Tibial nerve (tissue), 4 donors: Measurements from ENCODE around the gene GRIK3. TPM values are rescaled to one million over a fixed set of nuclear protein-coding genes. Genes with fewer than 3 reads are reported as not detected.

Experiments used
- DNase-seq, 2 donors: peaks; one replicate each; pipeline ENCODE4 v3.0.0-alpha.2; 2019; ENCODE audit warnings: low spot score in 2 of 2
- H3K27ac ChIP-seq, 4 donors: fragments of 200-600 bp; sonication (generic) in 3 of 4; one replicate each; pipeline ENCODE4 v1.5.1; 2017 to 2019; ENCODE audit warnings: mild to moderate bottlenecking in 1 of 4
- H3K27me3 ChIP-seq, 2 donors: fragments of 200-600 bp; sonication (generic) in 1 of 2; one replicate each; pipeline versions ENCODE4 v1.5.1 to v1.6.0; 2017 to 2019
- H3K36me3 ChIP-seq, 3 donors: fragments of 200-600 bp; sonication (generic); one replicate each; pipeline ENCODE4 v1.5.1; 2018 to 2019
- H3K4me1 ChIP-seq, 4 donors: fragments of 200-600 bp; sonication (generic) in 3 of 4; one replicate each; pipeline ENCODE4 v1.5.1; 2017 to 2019
- H3K4me3 ChIP-seq, 4 donors: fragments of 200-600 bp; sonication (generic) in 3 of 4; one replicate each; pipeline ENCODE4 v1.5.1; 2017 to 2019; ENCODE audit warnings: mild to moderate bottlenecking in 1 of 4, moderate library complexity in 1 of 4
- H3K9me3 ChIP-seq, 4 donors: fragments of 200-600 bp; sonication (generic) in 3 of 4; one replicate each; pipeline ENCODE4 v1.5.1; 2017 to 2019
- CTCF ChIP-seq, 5 experiments: fragments of 200-600 bp in 3 of 5; fragments of 450-650 bp in 2 of 5; sonication (generic) in 3 of 5; IDR thresholded peaks; one replicate each; pipeline ENCODE4 v1.5.1; 2016 to 2019; ENCODE audit warnings: antibody characterized with exemption in 5 of 5, mild to moderate bottlenecking in 3 of 5, moderate library complexity in 2 of 5
- EP300 ChIP-seq, 2 donors: sonication (generic); formaldehyde crosslinking; IDR thresholded peaks; one replicate each; pipeline ENCODE4 v1.6.1; 2017; ENCODE audit warnings: antibody characterized with exemption in 2 of 2, mild to moderate bottlenecking in 1 of 2
- POLR2A ChIP-seq, 2 donors: fragments of 450-650 bp; IDR thresholded peaks; one replicate each; pipeline ENCODE4 v1.6.1; 2017; ENCODE audit warnings: antibody characterized with exemption in 2 of 2, mild to moderate bottlenecking in 2 of 2, moderate library complexity in 2 of 2
- WGBS, 2 donors: methylation state at CpG; one replicate each; pipeline ENCODE4 v1.1.5; 2018; 5-methylcytosine and 5-hydroxymethylcytosine counted together
- total RNA-seq, 4 donors: library from RNA; depleted of rRNA; stranded (reverse); fragments of >200 nt; gene quantifications; one replicate each; pipeline ENCODE4 v1.1.0, GENCODE V29; 2016

The GRIK3 gene
- total RNA-seq, 4 donors from 2014 or later: 12.8 to 26.2 (median 21.7) TPM

- no peak for DNase-seq
- H3K4me1 ChIP-seq: no peaks in the 10 kb centered on the region
- H3K4me3 ChIP-seq: no peak overlapping the region
- no peaks in the 10 kb centered on the region for H3K27me3 ChIP-seq
- no peak overlapping the region for H3K27ac ChIP-seq
- no peaks in the 10 kb centered on the region for H3K9me3 ChIP-seq
- 61 to 82% methylated on average over 1 to 2 of the region's 2 CpGs for WGBS, 2 donors
- TF ChIP-seq POLR2A (IDR thresholded peaks at IDR 0.05) (no peak), CTCF (IDR thresholded peaks at IDR 0.05) (no peak), EP300 (IDR thresholded peaks at IDR 0.05) (no peak)
- peaks cover 0 to 64% (median 0%) of the 10 kb centered on the region in 3 donors for H3K36me3 ChIP-seq
Measured at GRCh38 chr1:36818771-36819170, 215.5 kb downstream of the GRIK3 start.

GRCh38 chr1:36816348-36816747, 218.0 kb downstream of the GRIK3 start:
- WGBS, 2 donors: 91 to 95% methylated on average over 2 of the region's 2 CpGs
- Histone ChIP-seq H3K36me3 (peaks cover 0 to 65% (median 0%) of the 10 kb centered on the region in 3 donors), H3K27me3 (no peaks in the 10 kb centered on the region), H3K4me1 (no peaks in the 10 kb centered on the region), H3K9me3 (no peaks in the 10 kb centered on the region), H3K27ac (no peak overlapping the region), H3K4me3 (no peak overlapping the region)
- TF ChIP-seq POLR2A (IDR thresholded peaks at IDR 0.05): no peak
- no peak for TF ChIP-seq EP300 (IDR thresholded peaks at IDR 0.05)
- no peak for TF ChIP-seq CTCF (IDR thresholded peaks at IDR 0.05)
- no peak for DNase-seq

GRCh38 chr1:36814774-36815173, 219.5 kb downstream of the GRIK3 start:
- WGBS, 2 donors: 82 to 84% methylated on average over 4 of the region's 4 CpGs
- TF ChIP-seq EP300 (IDR thresholded peaks at IDR 0.05) (no peak), CTCF (IDR thresholded peaks at IDR 0.05) (no peak), POLR2A (IDR thresholded peaks at IDR 0.05) (no peak)
- no peak for DNase-seq
- Histone ChIP-seq H3K36me3 (peaks cover 0 to 63% (median 0%) of the 10 kb centered on the region in 3 donors), H3K27ac (no peak overlapping the region), H3K4me1 (no peaks in the 10 kb centered on the region), H3K4me3 (no peak overlapping the region), H3K27me3 (no peaks in the 10 kb centered on the region), H3K9me3 (no peaks in the 10 kb centered on the region)

- Histone ChIP-seq H3K27ac (no peak overlapping the region), H3K4me3 (no peak overlapping the region), H3K27me3 (no peaks in the 10 kb centered on the region), H3K36me3 (peaks cover 0 to 59% (median 0%) of the 10 kb centered on the region in 3 donors), H3K9me3 (no peaks in the 10 kb centered on the region), H3K4me1 (no peaks in the 10 kb centered on the region)
- 83 to 88% methylated on average over 7 of the region's 7 CpGs for WGBS, 2 donors
- DNase-seq: no peak
- TF ChIP-seq POLR2A (IDR thresholded peaks at IDR 0.05) (no peak), CTCF (IDR thresholded peaks at IDR 0.05) (no peak), EP300 (IDR thresholded peaks at IDR 0.05) (no peak)
Measured at GRCh38 chr1:36814083-36814482, 220.2 kb downstream of the GRIK3 start.

GRCh38 chr1:36807262-36807661, 227.1 kb downstream of the GRIK3 start:
- Histone ChIP-seq H3K36me3 (peaks cover 0 to 57% (median 0%) of the 10 kb centered on the region in 3 donors), H3K4me1 (no peaks in the 10 kb centered on the region), H3K27me3 (no peaks in the 10 kb centered on the region), H3K27ac (no peak overlapping the region), H3K9me3 (no peaks in the 10 kb centered on the region), H3K4me3 (no peak overlapping the region)
- WGBS, 2 donors: 78 to 89% methylated on average over 2 to 4 of the region's 4 CpGs
- no peak for DNase-seq
- TF ChIP-seq POLR2A (IDR thresholded peaks at IDR 0.05) (no peak), EP300 (IDR thresholded peaks at IDR 0.05) (no peak), CTCF (IDR thresholded peaks at IDR 0.05) (no peak)
